Activated T-cell treated with anti-CD3 and anti-CD28 coated beads, Interleukin-2, amount 50 U/mL, for 72 hours (primary cell): ENCODE data around the gene IRF1. TPM values are rescaled to one million over a fixed set of nuclear protein-coding genes. Genes with fewer than 3 reads are reported as not detected.

Experiments
- total RNA-seq, 2 donors: library from RNA; stranded (reverse); gene quantifications; one replicate each; pipeline ENCODE4 v1.2.3, GENCODE V29; 2022

The IRF1 gene
- total RNA-seq, 2 donors from 2014 or later: 212 to 226 TPM

Other genes starting within 250 kb of the IRF1 start
- 1 to 10 TPM in 1 of 2 donors, under 1 TPM in 1; 0.79 to 1.2 TPM for gene PDLIM4, start 233.1 kb downstream of the IRF1 start, total RNA-seq
- gene SLC22A4, start 196.4 kb downstream of the IRF1 start, total RNA-seq: 1 to 10 TPM; 1.8 to 2.9 TPM
- 1 to 10 TPM; 7.0 to 7.4 TPM for gene SLC22A5, start 121.1 kb downstream of the IRF1 start, total RNA-seq
- gene IL5, start 52.7 kb upstream of the IRF1 start, total RNA-seq: 1 to 10 TPM; 1.3 to 2.1 TPM
- 10 to 100 TPM; 42.1 to 46.1 TPM for gene RAD50, start 66.2 kb upstream of the IRF1 start, total RNA-seq
- 10 to 100 TPM in 1 of 2 donors, 1 to 10 TPM in 1; 8.0 to 16.3 TPM for gene IL13, start 167.4 kb upstream of the IRF1 start, total RNA-seq
- 1 to 10 TPM; 1.2 to 1.5 TPM for gene IL4, start 183.2 kb upstream of the IRF1 start, total RNA-seq
- gene KIF3A, start 246.8 kb upstream of the IRF1 start, total RNA-seq: 10 to 100 TPM; 20.0 to 26.9 TPM